ENCODE measurements around the gene OSBPL7.

- TF ChIP-seq SETDB1 (IDR thresholded peaks at IDR 0.05; ENCODE audit: insufficient read length, low read length) (no peak), ZNF571 (tag by site-specific recombination; IDR thresholded peaks at IDR 0.05) (no peak), ZNF561 (tag by site-specific recombination; IDR thresholded peaks at IDR 0.05; ENCODE audit: borderline replicate concordance) (no peak), ZNF624 (tag by site-specific recombination; IDR thresholded peaks at IDR 0.05) (no peak)
Observed at GRCh38 chr17:47757386-47757785, 64.2 kb downstream of the OSBPL7 start.

Measured in HEK293 (cell line).